Pulmonary artery endothelial cell (primary cell): ENCODE measurements around the gene ZNF177. TPM values are rescaled to one million over a fixed set of nuclear protein-coding genes. Genes with fewer than 3 reads are reported as not detected.
A peak's percentile ranks its signal among the peaks of the same experiment; 100 is the strongest.
"Not testable (repeated sequence)": the region's sequence is repeated elsewhere in the genome, so short reads cannot be mapped to it uniquely, and the experiment has no call there.

ENCODE experiments used
- DNase-seq: peaks from one replicate; pipeline ENCODE4 v3.0.0-alpha.2; 2011; ENCODE audit warnings: low read depth, low spot score
- total RNA-seq: library from RNA; depleted of rRNA; stranded (reverse); fragments of >200 nt; gene quantifications from 2 replicates; pipeline ENCODE4 v1.2.3, GENCODE V29; 2014

ZNF177 gene
- total RNA-seq = 0.40 and 1.4 TPM in 2 replicates

DNA sequence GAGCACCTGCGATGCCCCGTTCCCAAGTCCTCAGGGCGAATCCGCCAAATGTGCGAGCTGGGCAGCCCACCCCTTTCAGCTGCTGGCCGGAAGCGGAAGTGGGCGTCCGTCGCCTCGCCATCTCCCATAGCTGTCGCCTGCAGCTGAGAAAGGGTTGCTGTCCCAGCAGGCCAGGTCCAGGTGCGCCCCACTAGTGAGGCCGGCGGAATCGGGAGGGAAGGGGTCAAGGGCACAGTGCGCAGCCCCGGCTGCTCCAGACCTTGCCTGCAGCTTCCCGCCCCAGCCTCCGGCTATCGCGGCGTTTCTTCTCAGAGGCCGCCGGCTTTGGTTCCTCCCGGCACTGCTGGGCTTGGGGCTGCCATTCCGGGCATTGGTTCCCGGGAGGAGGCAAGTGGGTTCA lies at the start of gene ZNF177:
ZNF177 (plus strand) TSS at position 109 of the 400 bp plus-strand sequence. CDS start 15,299 bp downstream, outside the sequence.
- no peak for DNase-seq

DNA sequence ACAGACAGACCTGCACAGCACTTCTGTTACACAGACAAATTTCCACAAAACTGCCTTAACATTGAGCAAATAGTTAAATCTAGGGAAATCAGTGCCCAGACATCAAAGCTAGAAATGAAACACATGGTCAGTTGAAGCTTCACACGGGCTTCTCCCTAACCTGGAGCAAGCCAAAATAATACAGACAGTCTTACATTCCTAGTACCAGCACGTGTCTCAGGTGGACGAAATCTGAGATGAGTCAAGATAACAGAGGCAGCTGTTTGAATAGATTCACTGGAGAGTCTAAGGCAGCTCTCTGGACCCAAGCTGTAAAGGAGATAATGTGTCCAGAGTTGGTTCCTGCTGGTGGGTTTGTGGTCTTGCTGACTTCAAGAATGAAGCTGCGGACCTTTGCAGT lies 49.1 kb upstream of the ZNF177 start:
- no peak for DNase-seq

DNA sequence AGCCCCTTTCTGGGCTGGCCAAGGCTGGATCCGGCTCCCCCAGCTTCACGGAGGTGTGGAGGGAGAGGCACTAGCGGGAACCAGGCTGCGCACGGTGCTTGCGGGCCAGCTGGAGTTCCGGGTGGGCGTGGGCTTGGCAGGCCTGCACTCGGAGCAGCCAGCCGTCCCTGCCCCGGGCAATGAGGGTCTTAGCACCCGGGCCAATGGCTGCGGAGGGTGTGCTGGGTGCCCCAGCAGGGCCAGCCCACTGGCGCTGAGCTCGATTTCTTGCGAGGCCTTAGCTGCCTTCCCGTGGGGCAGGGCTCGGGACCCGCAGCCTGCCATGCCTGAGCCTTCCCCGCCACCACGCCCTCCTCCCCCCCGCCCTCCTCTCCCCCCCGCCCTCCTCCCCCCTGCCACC lies 41.5 kb upstream of the ZNF177 start:
- no peak for DNase-seq

DNA sequence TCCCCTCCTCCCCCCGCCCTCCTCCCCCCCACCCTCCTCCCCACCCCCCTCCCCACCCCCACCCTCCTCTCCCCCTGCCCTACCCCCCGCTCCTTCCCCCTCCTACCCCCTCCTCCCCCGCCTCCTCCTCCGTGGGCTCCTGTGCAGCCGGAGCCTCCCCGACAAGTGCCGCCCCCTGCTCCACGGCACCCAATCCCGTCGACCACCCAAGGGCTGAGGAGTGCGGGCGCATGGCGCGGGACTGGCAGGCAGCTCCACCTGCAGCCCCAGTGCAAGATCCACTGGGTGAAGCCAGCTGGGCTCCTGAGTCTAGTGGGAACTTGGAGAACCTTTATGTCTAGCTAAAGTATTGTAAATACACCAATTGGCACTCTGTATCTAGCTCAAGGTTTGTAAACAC lies 41.1 kb upstream of the ZNF177 start:
- DNase-seq = not testable (repeated sequence)

DNA sequence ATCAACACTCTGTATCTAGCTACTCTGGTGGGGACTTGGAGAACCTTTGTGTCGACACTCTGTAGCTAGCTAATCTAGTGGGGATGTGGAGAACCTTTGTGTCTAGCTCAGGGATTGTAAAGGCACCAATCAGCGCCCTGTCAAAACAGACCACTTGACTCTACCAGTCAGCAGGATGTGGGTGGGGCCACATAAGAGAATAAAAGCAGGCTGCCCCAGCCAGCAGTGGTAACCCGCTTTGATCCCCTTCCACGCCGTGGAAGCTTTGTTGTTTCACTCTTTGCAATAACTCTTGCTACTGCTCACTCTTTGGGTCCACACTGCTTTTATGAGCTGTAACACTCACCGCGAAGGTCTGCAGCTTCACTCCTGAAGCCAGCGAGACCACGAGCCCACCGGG lies 40.6 kb upstream of the ZNF177 start:
- not testable (repeated sequence) for DNase-seq

DNA sequence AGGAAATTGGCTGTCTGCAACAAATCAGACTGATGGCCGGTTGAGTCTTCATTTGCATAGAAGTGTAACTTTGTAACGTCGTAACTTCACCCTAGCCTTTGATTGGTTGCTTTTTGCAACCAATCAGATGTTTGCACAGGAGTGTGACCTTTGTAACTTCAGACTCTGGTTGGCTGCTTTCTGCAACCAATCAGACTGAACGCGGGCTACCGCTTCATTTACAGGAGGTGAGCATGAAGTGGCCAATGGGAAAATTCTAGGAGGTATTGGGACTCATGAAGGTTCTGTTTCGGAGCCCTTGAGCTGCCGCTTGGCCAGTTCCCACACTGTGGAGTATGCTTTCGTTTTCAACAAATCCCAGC lies 39.3 kb upstream of the ZNF177 start:
- peak; percentile 72 for DNase-seq

DNA sequence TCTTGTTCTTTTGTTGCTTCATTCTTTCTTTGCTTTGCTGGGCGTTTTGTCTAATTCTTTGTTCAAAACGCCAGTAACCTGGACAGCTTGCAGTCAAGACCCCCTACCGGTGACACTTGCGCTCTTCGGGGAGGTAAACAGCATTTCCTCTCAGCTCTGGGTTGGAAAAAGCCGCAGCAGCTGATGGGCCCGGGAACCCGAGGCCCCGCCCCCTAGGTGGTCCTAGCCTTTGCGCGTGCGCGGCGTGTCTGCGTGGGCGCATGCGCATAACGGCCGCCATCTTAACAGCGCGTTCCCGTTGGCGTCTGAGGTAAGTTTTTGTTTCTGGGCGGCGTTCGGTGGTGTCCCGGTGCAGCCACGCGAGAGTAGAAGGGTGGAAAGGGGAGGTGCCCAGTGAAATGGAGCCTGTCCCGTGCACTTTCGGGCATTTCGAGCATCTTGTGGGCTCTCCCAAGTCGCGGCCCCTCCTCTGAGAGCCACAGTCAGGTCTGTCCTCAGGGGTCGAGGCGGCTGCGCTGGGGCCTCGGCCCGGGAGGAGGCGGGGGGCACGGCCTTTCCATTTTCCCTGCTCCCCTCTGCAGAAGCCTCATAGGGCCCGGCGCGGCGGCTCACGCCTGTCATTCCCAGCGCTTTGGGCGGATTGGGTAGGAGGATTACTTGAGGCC lies 38.8 kb upstream of the ZNF177 start, which contains the start of gene ZNF559:
ZNF559 (plus strand) TSS at position 261 of the 665 bp plus-strand sequence. CDS start 14,371 bp downstream, outside the sequence.
- DNase-seq = peak; percentile 82

DNA sequence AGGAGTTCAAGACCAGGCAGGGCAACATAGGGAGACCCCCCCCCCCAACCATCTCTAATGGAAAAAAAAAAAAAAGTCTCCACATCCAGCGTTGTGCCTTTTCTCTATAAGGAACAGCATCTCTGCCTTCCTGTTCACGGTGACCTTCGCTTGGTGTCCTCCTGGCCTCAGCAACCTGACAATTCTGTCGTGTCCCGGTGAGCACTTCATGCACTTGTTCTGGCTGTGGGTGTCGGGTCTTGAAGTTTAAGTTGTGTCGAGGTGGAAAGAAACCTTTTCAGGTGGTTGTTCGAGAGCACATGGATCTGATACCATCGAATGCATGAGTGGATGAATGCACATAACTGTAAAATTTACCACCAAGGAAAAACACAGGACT lies 38.2 kb upstream of the ZNF177 start:
- no peak for DNase-seq

DNA sequence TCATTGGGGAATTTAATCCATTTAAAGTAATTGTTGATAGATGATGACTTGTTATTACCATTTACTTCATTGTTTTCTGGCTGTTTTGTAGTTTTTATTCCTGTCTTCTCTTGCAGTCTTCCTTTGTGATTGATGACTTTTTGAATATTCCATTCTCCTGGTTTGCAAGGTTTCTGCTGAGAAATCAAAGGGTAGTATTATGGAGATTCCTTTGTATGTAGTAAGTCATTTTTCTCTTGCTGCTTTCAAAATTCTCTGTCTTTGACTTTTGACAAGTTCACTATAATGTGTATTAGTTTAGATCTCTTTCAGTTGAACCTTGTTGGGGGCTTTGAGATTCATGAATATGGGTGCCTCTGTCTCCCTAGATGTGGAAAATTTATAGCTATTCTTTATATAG lies 32.8 kb upstream of the ZNF177 start:
- no peak for DNase-seq

DNA sequence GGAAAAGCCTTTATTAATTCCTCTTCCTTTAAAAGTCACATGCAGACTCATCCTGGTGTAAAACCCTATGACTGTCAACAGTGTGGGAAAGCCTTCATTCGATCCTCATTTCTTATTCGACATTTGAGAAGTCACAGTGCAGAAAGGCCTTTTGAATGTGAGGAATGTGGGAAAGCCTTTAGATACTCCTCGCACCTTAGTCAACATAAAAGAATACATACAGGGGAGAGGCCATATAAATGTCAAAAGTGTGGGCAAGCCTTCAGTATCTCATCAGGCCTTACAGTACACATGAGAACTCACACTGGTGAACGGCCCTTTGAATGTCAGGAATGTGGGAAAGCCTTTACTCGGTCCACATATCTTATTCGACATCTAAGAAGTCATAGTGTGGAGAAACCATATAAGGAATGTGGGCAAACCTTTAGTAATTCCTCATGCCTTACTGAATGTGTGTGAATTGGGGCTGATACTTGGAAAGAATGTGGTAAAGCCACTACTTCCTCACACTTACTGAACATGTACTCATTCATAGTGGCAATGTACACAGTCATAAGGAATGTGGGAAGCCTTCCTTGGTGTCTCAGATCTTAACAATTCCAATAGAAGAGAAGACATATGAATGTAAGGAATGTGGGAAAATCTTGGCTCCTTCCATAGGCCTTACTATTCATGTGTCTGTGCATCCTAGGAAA lies 20.1 kb upstream of the ZNF177 start:
- DNase-seq = no peak

DNA sequence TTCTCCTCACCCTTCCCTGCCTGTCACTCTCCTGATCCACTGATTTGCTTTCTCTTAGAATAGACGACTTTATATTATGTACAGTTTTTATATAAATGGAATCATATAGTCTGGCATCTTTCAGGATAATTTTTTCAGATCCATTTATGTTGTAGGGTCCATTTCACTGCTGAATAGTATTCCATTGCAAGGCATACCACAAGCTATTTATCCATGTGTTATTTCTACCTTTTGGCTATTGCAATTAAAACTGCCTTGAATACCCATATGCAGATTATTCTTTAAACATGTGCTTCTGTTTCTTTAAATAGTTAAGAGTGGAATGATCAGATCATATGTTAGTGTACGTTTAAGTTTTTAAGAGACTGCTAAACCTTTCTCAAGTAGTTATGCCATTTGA lies 17.8 kb upstream of the ZNF177 start:
- DNase-seq = no peak

DNA sequence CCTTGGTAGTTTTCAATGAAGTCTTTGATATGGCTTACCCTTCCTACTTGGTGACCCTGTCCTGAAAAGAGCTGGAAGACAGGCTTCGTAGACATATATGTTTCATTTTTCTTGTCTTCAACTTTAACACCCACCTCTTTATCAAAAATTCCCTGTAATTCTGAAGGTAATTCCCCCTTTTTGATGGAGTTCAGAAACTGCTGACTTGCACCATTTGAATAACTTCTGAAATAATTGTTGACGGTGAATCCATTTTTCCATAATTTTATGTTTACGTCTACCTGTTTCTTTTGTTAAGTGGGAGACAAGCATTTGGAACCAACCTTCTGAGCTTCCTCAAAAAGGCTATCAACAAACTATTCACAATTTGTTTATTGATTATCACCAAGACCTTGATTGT lies 14.6 kb upstream of the ZNF177 start:
- no peak for DNase-seq

DNA sequence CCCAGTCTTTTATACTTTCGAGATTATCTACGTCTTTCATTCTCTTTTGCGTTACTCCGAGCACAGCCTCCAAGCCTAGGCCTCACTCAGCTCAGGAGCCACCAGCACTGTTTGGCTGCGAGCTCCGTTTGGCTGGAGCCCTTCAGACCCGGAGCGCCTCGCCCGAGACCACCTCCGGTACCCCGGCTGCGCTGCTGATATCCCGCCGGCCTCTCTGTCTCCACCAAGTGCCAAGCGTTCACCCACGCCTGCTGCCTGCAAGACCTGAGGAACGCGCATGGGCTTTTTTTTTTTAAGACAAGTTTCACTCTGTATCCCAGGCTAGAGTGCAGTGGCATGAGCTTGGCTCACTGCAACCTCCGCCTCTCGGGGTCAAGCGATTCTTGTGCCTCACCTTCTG lies 14.1 kb upstream of the ZNF177 start:
- DNase-seq = no peak

DNA sequence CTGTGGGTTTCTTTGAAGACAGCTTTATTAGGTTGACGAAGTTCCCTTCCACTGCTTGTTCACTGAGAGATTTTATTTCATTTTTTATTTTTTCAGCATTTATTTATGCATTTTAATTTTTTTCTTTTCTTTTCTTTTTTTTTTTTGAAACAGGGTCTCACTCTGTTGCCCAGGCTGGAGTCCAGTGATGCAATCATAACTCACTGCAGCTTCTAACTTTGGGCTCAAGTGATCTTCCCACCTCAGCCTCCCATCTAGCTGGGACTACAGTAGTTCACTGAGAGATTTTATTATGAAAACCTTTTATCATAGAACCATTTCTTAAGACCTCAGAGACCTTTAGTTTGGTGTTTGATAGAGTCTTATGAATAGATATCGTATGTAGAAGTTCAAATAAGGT lies 10.3 kb upstream of the ZNF177 start:
- DNase-seq = no peak

DNA sequence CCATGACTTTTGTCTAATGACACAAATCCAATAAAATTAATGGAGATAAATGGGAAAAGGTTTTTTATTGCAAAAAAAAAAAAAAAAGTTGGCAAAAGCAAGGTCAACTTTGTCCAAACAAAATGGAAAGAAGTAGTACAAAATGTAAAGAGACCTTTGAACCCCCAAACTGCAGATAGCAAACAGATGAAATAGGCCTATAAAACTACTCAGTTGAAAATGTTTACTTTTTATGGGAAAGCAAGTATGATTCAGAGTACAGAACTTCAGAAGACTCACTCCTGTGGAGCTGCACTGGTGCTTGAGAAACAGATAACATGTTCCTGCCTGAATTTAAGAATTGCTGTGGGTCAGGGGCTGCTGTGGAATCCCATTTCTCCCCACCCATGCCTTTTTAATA lies 9.8 kb upstream of the ZNF177 start:
- DNase-seq = no peak

DNA sequence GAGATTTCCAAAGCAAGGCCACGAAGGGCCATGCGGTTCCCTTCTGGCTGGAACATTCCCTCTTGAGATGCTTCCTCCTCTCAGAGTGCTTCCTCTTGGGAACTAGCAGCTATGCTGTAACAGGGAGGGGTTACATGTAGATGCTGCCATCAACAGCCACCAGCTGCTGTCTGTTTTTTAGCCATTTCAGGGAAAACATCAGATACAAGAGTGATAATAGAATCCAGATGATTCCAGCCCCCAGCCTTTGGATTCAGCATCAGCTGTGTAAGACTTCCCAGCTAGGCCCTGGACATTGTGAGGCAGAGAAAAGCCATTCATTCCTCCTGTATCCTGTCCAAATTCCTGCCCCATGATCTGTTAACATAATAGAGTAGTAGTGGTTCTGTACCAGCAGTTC lies 8.2 kb upstream of the ZNF177 start:
- DNase-seq = no peak

DNA sequence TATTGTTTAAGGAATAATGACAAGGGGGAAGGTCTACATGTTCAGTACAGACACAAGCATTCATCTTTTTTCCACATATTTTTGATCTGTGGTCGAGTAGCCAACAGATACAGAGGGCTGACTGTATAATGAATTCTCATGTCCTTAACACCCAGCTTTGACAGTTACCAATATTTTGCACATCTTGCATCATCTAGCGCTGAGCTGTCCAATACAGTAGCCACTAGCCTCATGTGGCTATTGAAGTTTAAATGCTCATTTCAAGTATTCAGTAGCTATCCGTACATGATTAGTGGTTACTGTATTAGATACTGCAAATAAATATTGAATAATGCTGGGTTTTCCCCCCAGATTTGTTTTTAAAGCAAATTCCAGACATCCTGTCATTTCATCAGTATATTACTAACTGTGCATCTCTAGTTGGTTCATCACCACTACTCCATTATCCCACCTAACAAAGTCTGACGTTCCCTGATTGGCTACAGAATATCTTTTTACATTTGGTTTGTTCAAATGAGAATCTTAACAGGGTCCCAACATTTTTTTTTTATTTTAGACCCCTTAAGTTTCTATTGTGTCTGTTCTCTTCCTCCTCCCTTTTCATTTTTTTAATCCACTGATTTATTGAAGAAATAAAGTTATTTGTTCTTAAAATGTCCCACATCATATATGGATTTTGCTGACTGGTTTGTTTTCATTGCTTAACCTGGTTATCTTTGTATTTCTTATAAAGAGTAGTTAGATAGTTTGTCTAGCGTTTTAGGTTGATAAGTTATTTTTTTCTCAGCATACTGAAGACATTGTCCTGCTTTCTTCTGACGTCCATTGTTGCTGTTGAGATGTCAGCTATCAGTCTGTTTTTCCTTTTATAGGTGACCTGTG lies 8.2 kb downstream of the ZNF177 start:
- DNase-seq = no peak

DNA sequence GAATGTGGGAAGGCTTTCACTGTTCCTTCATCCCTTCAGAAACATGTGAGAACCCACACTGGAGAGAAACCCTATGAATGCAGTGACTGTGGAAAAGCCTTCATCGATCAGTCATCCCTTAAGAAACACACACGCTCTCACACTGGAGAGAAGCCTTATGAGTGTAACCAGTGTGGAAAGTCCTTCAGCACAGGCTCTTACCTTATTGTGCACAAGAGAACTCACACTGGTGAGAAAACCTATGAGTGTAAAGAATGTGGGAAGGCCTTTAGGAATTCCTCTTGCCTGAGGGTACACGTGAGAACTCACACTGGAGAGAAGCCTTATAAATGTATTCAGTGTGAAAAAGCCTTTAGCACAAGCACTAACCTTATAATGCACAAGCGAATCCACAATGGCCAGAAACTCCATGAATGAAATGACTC lies 18.6 kb downstream of the ZNF177 start:
- DNase-seq = no peak

DNA sequence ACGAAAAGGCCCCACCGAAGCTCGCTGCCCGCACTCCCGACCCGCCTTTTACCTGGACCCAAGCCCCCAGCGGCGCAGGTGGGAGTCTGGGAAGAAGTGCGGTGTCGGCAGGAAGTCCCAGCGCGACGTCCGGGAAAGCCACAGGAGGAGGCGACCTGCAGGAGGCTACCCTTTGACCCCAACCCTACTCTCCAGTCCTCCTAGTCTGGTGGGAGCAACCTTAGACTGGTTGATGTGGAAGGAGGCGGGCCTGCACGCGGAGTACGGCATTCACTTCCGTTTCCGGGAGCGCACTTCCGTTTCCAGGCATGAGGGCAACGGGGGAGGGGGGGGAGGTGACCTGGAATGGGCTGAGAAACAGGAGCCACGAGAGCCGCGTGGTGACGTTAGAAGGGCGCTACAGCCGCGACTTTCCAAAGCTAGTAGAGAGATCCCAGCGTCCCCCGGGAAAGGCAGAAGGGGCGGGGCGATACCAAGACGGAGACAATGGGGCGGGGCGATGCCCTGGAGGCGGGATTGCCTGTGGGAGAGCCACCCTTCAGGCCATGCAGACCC lies 44.1 kb downstream of the ZNF177 start:
- no peak for DNase-seq

DNA sequence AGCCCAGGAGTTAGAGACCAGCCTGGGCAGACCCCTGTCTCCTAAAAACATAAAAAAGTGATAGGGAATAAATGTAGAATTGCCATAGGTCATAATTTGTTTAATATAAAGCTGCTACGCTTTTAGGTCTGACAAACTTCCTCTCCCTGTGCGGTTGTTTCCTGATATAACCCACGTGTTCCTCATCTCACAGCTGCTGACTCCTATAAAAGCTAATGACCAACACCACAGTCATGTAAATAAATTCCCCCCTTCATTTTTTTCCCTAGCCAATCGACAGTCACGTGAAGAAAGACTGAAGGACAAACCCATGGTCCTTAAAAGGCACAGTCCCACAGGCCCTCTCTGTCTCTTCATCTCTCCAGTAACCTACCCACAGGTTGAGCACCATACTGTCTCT lies 45.0 kb downstream of the ZNF177 start:
- no peak for DNase-seq

DNA sequence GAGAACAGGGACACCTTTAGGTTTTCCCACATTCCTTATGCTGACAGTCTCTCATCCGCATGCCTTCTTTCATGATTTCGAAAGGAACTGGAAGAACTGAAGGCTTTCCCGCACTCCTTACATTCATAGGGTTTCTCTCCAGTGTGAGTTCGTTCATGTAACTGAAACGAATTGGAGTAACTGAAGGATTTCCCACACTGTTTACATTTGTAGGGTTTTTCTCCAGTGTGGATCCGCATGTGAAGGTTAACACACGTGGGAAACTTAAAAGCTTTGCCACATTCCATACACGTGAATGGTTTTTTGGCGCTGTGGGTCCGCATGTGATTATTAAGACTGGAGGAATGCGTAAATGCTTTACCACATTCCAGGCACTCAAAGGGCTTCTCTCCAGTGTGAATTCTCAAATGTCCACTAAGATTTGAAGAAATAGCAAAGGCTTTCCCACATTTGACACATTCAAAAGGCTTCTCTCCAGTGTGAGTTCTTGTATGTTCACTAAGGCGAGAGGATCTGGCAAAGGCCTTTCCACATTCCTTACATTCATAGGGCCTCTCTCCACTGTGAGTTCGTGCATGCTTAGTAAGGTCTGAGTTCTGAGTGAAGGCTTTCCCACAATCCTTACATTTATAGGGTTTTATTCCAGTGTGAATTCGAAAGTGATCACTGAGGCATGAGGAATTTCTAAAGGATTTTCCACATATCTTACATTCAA lies 50.6 kb downstream of the ZNF177 start:
- DNase-seq = no peak
